OCI-LY3 (cell line): Measurements from ENCODE around the gene ANKRD2.
A peak's percentile ranks its signal among the peaks of the same experiment; 100 is the strongest.
"Not testable (repeated sequence)": the region's sequence is repeated elsewhere in the genome, so short reads cannot be mapped to it uniquely, and the experiment has no call there.

ENCODE experiments used
- H2AFZ ChIP-seq: fragments of 200-600, 300-600 bp; shearing (Covaris generic); 2 replicates; pipeline ENCODE4 v1.6.0; 2014; ENCODE audit warnings: antibody characterized with exemption, low read depth, low read length
- H3K27ac ChIP-seq: fragments of 200-600, 300-600 bp; sonication (generic); 2 replicates; pipeline ENCODE4 v1.5.1; 2014; ENCODE audit warnings: mild to moderate bottlenecking, low read length, moderate library complexity, mixed read lengths
- H3K27me3 ChIP-seq: fragments of 200-600, 300-600 bp; sonication (generic); 2 replicates; pipeline ENCODE4 v1.6.1; 2014; ENCODE audit warnings: low read depth, low read length, mixed read lengths
- H3K36me3 ChIP-seq: fragments of 200-600, 300-600 bp; sonication (generic); replicated peaks from 2 replicates; pipeline ENCODE3; 2014; ENCODE audit warnings: low read depth, low read length, mixed read lengths
- H3K4me1 ChIP-seq: fragments of 300-600, 200-600 bp; sonication (generic); 2 replicates; pipeline ENCODE4 v1.6.1; 2014; ENCODE audit warnings: low read length, mixed read lengths
- H3K4me2 ChIP-seq: fragments of 200-600, 300-600 bp; sonication (generic); 2 replicates; pipeline ENCODE4 v1.6.1; 2014; ENCODE audit warnings: low read length, mixed read lengths
- H3K4me3 ChIP-seq: fragments of 300-600, 200-600 bp; sonication (generic); 2 replicates; pipeline ENCODE4 v1.5.1; 2014; ENCODE audit warnings: antibody characterized with exemption, mild to moderate bottlenecking, low read length, moderate library complexity
- H3K79me2 ChIP-seq: fragments of 300-600, 200-600 bp; shearing (Covaris generic); 2 replicates; pipeline ENCODE4 v1.6.1; 2014; ENCODE audit warnings: mild to moderate bottlenecking, low read length, mixed read lengths
- H3K9ac ChIP-seq: fragments of 300-600, 200-600 bp; shearing (Covaris generic); 2 replicates; pipeline ENCODE4 v1.6.0; 2014; ENCODE audit warnings: mild to moderate bottlenecking, low read length, moderate library complexity
- H3K9me3 ChIP-seq: fragments of 200-600, 300-600 bp; shearing (Covaris generic); 2 replicates; pipeline ENCODE4 v1.6.1; 2014; ENCODE audit warnings: low read length, mixed read lengths; ENCODE audit not compliant: insufficient read depth
- H4K20me1 ChIP-seq: fragments of 200-600, 300-600 bp; sonication (generic); 2 replicates; pipeline ENCODE4 v1.6.1; 2016; ENCODE audit warnings: low read length, mixed read lengths; ENCODE audit not compliant: insufficient read depth
- CTCF ChIP-seq: fragments of 200-600, 300-600 bp; sonication (generic); IDR thresholded peaks from 2 replicates; pipeline ENCODE4 v1.5.1; 2014; ENCODE audit warnings: antibody characterized with exemption, low read length, low read depth
- EZH2phosphoT487 ChIP-seq: fragments of 200-600 bp; shearing (Covaris generic); IDR thresholded peaks from 2 replicates; pipeline ENCODE4 v1.6.1; 2018; ENCODE audit warnings: antibody characterized with exemption, mixed run types, low read depth

The ANKRD2 gene

GRCh38 chr10:97551271-97551670, 21.3 kb upstream of the ANKRD2 start:
- Histone ChIP-seq H4K20me1 (no peaks in the 10 kb centered on the region), H3K9ac (no peak overlapping the region), H3K9me3 (no peaks in the 10 kb centered on the region), H3K79me2 (no peaks in the 10 kb centered on the region), H3K36me3 (no peaks in the 10 kb centered on the region), H3K27me3 (no peaks in the 10 kb centered on the region), H3K4me1 (no peaks in the 10 kb centered on the region), H3K27ac (no peak overlapping the region), H3K4me2 (no peak overlapping the region), H3K4me3 (no peak overlapping the region), H2AFZ (no peak overlapping the region)
- TF ChIP-seq EZH2phosphoT487 (no peak), CTCF (no peak)

GRCh38 chr10:97553575-97554031, 19.0 kb upstream of the ANKRD2 start:
- no peaks in the 10 kb centered on the region for H4K20me1 ChIP-seq

GRCh38 chr10:97554336-97554735, 18.2 kb upstream of the ANKRD2 start:
- H3K9ac ChIP-seq, H3K4me3 ChIP-seq, H4K20me1 ChIP-seq, H3K36me3 ChIP-seq, H2AFZ ChIP-seq, H3K27me3 ChIP-seq, H3K9me3 ChIP-seq, H3K4me2 ChIP-seq, H3K4me1 ChIP-seq, H3K27ac ChIP-seq, H3K79me2 ChIP-seq: not testable (repeated sequence)

More at GRCh38 chr10:97553575-97554031, 19.0 kb upstream of the ANKRD2 start:
- no peak overlapping the region for H3K4me2 ChIP-seq
- H3K9me3 ChIP-seq, result no peaks in the 10 kb centered on the region
- no peak overlapping the region for H3K4me3 ChIP-seq
- H3K36me3 ChIP-seq, result no peaks in the 10 kb centered on the region
- TF ChIP-seq EZH2phosphoT487 (no peak), CTCF (peak; percentile 62)
- H2AFZ ChIP-seq, result no peak overlapping the region
- no peak overlapping the region for H3K27ac ChIP-seq
- no peak overlapping the region for H3K9ac ChIP-seq
- no peaks in the 10 kb centered on the region for H3K27me3 ChIP-seq
- no peaks in the 10 kb centered on the region for H3K79me2 ChIP-seq
- no peaks in the 10 kb centered on the region for H3K4me1 ChIP-seq

GRCh38 chr10:97555541-97555940, 17.0 kb upstream of the ANKRD2 start:
- not testable (repeated sequence) for H3K27me3 ChIP-seq, H3K9ac ChIP-seq, H2AFZ ChIP-seq, H3K4me1 ChIP-seq, H3K9me3 ChIP-seq, H4K20me1 ChIP-seq, H3K27ac ChIP-seq, H3K4me2 ChIP-seq, H3K79me2 ChIP-seq, H3K36me3 ChIP-seq, H3K4me3 ChIP-seq

- H2AFZ ChIP-seq, H3K79me2 ChIP-seq, H3K4me3 ChIP-seq, H4K20me1 ChIP-seq, H3K4me2 ChIP-seq, H3K9me3 ChIP-seq, H3K36me3 ChIP-seq, H3K4me1 ChIP-seq, H3K9ac ChIP-seq, H3K27ac ChIP-seq, H3K27me3 ChIP-seq: not testable (repeated sequence)
Measured at GRCh38 chr10:97560731-97561381, 11.7 kb upstream of the ANKRD2 start.

GRCh38 chr10:97561386-97562077, 11.0 kb upstream of the ANKRD2 start:
- H4K20me1 ChIP-seq, H3K27ac ChIP-seq, H3K4me2 ChIP-seq, H3K4me1 ChIP-seq, H3K27me3 ChIP-seq, H3K9ac ChIP-seq, H2AFZ ChIP-seq, H3K4me3 ChIP-seq, H3K36me3 ChIP-seq, H3K9me3 ChIP-seq, H3K79me2 ChIP-seq: not testable (repeated sequence)

GRCh38 chr10:97562329-97562728, 10.2 kb upstream of the ANKRD2 start:
- not testable (repeated sequence) for H2AFZ ChIP-seq, H3K27me3 ChIP-seq, H3K36me3 ChIP-seq, H3K4me1 ChIP-seq, H3K9me3 ChIP-seq, H3K79me2 ChIP-seq, H3K27ac ChIP-seq, H3K9ac ChIP-seq, H3K4me2 ChIP-seq, H3K4me3 ChIP-seq, H4K20me1 ChIP-seq
